HG02938 (cell line): ENCODE data around the gene ERO1B.
"Not testable (repeated sequence)": the region's sequence is repeated elsewhere in the genome, so short reads cannot be mapped to it uniquely, and the experiment has no call there.

Experiments used
- ATAC-seq: cut with Tn5 transposase; IDR thresholded peaks from one replicate; pipeline ENCODE4 v1.9.1; 2021; ENCODE audit warnings: mild to moderate bottlenecking, moderate library complexity; ENCODE audit not compliant: unreplicated experiment

The ERO1B gene

GRCh38 chr1:236193184-236193583 lies 88.6 kb downstream of the ERO1B start:
- no peak for ATAC-seq

DNA sequence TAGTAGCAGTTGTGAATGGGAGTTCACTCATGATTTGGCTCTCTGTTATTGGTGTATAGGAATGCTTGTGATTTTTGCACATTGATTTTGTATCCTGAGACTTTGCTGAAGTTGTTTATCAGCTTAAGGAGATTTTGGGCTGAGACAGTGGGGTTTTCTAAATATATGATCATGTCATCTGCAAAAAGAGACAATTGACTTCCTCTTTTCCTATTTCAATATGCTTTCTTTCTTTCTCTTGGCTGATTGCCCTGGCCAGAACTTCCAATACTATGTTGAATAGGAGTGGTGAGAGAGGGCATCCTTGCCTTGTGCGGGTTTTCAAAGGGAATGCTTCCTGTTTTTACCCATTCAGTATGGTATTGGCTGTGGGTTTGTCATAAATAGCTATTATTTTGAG lies 93.7 kb downstream of the ERO1B start:
- not testable (repeated sequence) for ATAC-seq

DNA sequence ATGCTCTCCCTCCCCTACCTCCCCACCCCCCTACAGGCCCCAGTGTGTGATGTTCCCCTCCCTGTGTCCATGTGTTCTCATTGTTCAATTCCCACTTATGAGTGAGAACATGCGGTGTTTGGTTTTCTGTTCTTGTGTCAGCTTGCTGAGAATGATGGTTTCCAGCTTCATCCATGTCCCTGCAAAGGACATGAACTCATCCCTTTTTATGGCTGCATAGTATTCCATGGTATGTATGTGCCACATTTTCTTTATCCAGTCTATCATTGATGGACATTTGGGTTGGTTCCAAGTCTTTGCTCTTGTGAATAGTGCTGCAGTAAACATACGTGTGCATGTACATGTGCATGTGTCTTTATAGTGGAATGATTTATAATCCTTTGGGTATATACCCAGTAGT lies 95.3 kb downstream of the ERO1B start:
- not testable (repeated sequence) for ATAC-seq

DNA sequence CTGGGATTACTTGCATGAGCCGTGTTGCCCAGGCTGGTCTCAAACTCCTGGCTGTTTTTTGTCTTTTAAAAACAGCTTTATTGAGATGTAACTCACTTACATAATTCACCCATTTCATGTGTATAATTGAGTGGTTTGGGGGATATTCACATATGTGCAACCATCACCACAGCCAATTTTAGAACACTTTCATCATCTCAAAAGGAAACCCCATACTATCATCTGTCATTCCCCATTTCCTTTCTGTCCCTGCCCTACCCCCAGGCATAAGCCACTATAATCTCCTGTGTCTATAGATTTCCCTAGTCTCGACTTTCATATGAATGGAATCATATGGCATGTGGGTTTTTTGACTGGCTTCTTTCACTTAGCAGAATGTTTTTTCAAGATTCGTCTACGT lies 96.1 kb downstream of the ERO1B start:
- ATAC-seq, result no peak

GRCh38 chr1:236181059-236181458 lies 100.7 kb downstream of the ERO1B start:
- ATAC-seq, result no peak

DNA sequence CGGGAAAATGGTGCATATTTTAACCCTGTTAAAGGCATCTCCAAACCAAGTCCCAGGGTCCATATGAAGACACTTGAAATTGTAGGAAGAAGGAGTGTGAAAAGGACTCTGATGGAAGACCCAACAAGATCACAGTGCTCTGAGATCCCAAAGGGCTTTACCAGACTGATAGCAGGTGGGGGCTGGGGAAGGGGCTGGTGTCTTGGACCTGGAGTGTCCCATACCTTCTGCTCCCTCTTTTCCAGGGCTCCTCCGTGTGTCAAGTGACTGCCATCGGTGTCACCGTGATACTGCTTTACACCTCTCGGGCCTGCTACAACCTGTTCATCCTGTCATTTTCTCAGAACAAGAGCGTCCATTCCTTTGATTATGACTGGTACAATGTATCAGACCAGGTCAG lies 102.1 kb downstream of the ERO1B start:
- ATAC-seq, result no peak

GRCh38 chr1:236176337-236177336 lies 105.1 kb downstream of the ERO1B start:
- ATAC-seq, result no peak

- ATAC-seq, result no peak
Observed at GRCh38 chr1:236175642-236176336, 106.0 kb downstream of the ERO1B start.

GRCh38 chr1:236173174-236173767 lies 108.5 kb downstream of the ERO1B start:
- ATAC-seq, result no peak

DNA sequence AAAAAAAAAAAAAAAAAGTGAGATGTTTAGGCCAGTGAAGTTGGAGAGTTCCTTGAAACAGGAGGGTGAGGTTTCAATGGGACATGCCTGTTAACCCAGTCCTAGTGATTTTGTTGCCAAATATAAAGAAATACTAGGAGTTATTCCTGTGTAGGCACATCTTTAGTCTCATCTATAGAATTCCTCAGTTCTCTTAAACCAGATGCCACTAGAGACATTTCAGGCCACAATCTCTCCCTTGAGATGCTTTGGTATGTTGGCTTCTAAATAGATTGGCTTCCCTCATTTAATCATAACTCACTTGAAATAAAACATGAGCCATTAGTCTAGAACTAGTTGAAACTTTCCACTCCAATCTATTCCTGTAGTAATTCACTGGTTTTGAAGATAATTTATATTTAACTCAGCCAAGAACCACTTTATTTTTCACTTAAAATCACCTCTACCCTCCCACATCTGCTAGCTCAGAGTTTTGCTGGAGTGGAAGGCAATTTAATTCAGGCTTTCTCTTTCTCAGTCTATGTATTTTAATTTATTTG lies 109.6 kb downstream of the ERO1B start:
- ATAC-seq, result no peak

DNA sequence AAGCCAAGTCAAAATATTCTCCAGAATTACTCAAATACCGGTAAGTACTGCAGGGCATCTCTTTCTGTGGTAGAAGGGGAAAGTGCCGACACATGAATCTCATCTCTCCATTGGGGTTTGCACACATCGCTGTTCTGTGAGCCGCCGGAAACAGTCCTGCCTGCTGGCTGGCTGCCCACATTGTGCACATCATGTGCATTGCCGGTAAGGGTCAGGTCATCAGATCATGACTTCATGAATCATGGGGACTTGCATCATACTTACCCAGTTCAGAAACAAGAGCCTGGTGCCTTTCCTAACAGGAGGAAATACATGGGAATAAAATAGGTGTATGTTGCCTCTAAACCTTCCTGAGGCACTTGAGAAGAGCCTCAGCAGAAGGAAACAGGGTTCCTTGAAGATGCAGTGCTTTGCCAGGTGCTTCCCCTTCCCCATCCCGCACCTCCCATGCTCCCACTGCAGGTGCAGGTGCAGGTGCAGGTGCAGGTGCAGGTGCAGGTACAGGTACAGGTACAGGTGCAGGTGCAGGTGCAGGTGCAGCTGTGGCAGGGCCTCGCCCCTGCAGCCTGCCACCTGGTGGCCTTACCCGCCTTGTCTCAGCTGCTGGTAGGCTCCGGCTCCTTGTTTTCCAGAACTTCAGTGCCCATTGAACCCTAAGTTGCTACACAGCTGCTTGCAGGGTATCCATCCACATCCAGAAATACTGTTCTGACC lies 112.9 kb downstream of the ERO1B start:
- no peak for ATAC-seq

DNA sequence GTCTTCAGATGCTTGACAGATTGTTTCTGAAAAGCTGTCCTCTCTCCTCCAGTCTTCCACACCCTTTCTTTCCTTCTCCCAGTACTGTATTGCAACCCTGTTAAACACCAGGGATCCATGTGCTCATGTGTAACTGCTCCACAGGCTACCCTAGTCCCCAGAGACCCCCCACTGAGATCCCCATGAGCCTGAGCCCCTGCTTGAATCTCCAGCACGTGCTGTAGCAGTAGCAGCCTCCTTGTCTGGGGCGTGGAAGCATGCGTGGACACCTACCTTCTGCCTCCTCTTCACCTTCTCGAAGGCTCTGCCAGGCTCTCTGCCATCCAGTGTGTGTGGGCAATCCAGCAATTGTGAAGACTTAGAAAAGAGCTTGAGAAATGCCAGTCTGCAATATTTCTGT lies 114.2 kb downstream of the ERO1B start:
- no peak for ATAC-seq

- no peak for ATAC-seq
Observed at GRCh38 chr1:236167154-236167553, 114.6 kb downstream of the ERO1B start.

GRCh38 chr1:236166041-236166440 lies 115.7 kb downstream of the ERO1B start:
- ATAC-seq, result no peak
